Measurements from ENCODE around the gene DNAL4.

- TF ChIP-seq REST (IDR thresholded peaks at IDR 0.05; ENCODE audit: insufficient read depth in 1 of 2, low read depth in 2 of 2, low read length in 2 of 2) (no peak), POLR2AphosphoS5 (IDR thresholded peaks at IDR 0.05; ENCODE audit: low read depth, low read length) (no peak), SIN3A (IDR thresholded peaks at IDR 0.05; ENCODE audit: borderline replicate concordance, insufficient read depth, low read length) (no peak)
Measured at GRCh38 chr22:38774496-38775166, 19.3 kb downstream of the DNAL4 start.

All from PFSK-1 (cell line).